AG10803 (cell line): ENCODE data around the gene CERCAM.
"Not testable (repeated sequence)": the region's sequence is repeated elsewhere in the genome, so short reads cannot be mapped to it uniquely, and the experiment has no call there.

Source experiments
- DNase-seq: peaks from one replicate; pipeline ENCODE4 v3.0.0; 2010; ENCODE audit warnings: low read depth
- H3K4me3 ChIP-seq: 2 replicates; pipeline ENCODE4 v1.5.1; 2011; ENCODE audit warnings: mild to moderate bottlenecking, low read length, control low read depth
- TF ChIP-seq, protein P1 (sequence below): conservative IDR thresholded peaks from 2 replicates; pipeline ENCODE4 v1.5.1; 2011; ENCODE audit warnings: mild to moderate bottlenecking, low read length, control low read depth, inconsistent platforms

The CERCAM gene

GRCh38 chr9:128431207-128431606, 10.6 kb downstream of the CERCAM start:
- TF ChIP-seq, protein P1, sequence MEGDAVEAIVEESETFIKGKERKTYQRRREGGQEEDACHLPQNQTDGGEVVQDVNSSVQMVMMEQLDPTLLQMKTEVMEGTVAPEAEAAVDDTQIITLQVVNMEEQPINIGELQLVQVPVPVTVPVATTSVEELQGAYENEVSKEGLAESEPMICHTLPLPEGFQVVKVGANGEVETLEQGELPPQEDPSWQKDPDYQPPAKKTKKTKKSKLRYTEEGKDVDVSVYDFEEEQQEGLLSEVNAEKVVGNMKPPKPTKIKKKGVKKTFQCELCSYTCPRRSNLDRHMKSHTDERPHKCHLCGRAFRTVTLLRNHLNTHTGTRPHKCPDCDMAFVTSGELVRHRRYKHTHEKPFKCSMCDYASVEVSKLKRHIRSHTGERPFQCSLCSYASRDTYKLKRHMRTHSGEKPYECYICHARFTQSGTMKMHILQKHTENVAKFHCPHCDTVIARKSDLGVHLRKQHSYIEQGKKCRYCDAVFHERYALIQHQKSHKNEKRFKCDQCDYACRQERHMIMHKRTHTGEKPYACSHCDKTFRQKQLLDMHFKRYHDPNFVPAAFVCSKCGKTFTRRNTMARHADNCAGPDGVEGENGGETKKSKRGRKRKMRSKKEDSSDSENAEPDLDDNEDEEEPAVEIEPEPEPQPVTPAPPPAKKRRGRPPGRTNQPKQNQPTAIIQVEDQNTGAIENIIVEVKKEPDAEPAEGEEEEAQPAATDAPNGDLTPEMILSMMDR = no peak
- H3K4me3 ChIP-seq = no peak overlapping the region
- DNase-seq = no peak

DNA sequence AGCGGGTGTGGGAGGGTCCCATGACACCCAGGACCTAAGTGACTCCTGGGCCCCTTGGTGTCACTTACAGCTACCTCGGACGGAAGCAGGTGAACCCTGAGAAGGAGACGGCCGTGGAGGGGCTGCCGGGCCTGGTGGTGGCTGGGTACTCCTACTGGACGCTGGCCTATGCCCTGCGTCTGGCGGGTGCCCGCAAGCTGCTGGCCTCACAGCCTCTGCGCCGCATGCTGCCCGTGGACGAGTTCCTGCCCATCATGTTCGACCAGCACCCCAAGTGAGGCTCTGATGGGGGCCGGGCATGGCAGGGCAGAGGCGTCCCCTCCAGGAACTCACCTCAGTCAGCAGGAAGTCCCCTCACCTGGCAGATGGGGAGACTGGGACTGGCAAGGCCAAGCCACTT, 13.7 kb downstream of the CERCAM start:
- H3K4me3 ChIP-seq = no peak overlapping the region
- DNase-seq = no peak
- TF ChIP-seq, protein P1 = no peak

DNA sequence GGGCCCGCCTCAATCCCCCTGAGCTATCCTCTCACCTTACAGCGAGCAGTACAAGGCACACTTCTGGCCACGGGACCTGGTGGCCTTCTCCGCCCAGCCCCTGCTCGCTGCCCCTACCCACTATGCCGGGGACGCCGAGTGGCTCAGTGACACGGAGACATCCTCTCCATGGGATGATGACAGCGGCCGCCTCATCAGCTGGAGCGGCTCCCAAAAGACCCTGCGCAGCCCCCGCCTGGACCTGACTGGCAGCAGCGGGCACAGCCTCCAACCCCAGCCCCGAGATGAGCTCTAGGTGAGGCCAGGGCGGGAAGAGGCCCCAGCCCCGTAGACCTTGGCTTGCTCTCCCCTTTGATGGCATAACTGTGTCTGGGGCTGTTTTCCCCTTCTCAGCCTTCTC, 15.0 kb downstream of the CERCAM start:
- no peak overlapping the region for H3K4me3 ChIP-seq
- DNase-seq = no peak
- TF ChIP-seq, protein P1 = no peak

- DNase-seq = peak; percentile 75
- TF ChIP-seq, protein P1 = peak; percentile 91
These were observed 17.9 kb downstream of the CERCAM start for GRCh38 chr9:128438343-128439109.

GRCh38 chr9:128439273-128439672, 18.6 kb downstream of the CERCAM start:
- DNase-seq = no peak
- no peak overlapping the region for H3K4me3 ChIP-seq
- TF ChIP-seq, protein P1 = no peak

More at GRCh38 chr9:128438343-128439109, 17.9 kb downstream of the CERCAM start:
- H3K4me3 ChIP-seq = no peak overlapping the region

GRCh38 chr9:128442150-128442549, 21.5 kb downstream of the CERCAM start:
- TF ChIP-seq, protein P1 = no peak
- no peak for DNase-seq
- H3K4me3 ChIP-seq = no peak overlapping the region

DNA sequence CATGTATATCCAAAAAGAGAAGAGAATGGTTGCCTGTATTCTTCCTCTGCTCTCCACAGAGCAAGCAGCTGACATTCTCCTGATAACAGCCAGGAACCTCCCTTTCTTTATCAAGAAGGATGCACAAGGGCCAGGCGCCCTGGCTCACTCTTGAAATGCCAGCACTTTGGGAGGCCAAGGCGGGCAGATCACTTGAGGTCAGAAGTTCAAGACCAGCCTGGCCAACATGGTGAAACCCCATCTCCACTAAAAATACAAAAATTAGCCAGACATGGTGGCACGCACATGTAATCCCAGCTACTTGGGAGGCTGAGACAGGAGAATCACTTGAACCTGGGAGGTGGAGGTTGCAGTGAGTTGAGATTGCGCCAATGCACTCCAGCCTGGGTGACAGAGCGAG, 25.8 kb downstream of the CERCAM start:
- H3K4me3 ChIP-seq, DNase-seq: not testable (repeated sequence)
